ENCODE measurements around the gene MB21D2. TPM values are rescaled to one million over a fixed set of nuclear protein-coding genes. Genes with fewer than 3 reads are reported as not detected.

Gene MB21D2
- total and polyA plus RNA-seq, 7 donors: 1.2 to 7.8 (median 5.8) TPM

- WGBS, 2 donors: 22 to 63% methylated on average over 2 of the region's 2 CpGs
- TF ChIP-seq POLR2AphosphoS5 (IDR thresholded peaks at IDR 0.05): no peak
- TF ChIP-seq CTCF (IDR thresholded peaks at IDR 0.05): peak in 1 of 4 experiments; percentile 10
- DNase-seq: no peak
- intact Hi-C loops (cut with DNase I): no loop called here
- H3K4me1 ChIP-seq: peaks cover 0 to 32% (median 22%) of the 10 kb centered on the region in 4 donors
- no peaks in the 10 kb centered on the region for H3K27me3 ChIP-seq
- peak overlapping the region in 1 of 4 donors; percentile 16 for H3K27ac ChIP-seq
- H3K4me3 ChIP-seq: no peak overlapping the region
- H3K36me3 ChIP-seq: no peaks in the 10 kb centered on the region
- H3K9me3 ChIP-seq: no peaks in the 10 kb centered on the region
Observed at GRCh38 chr3:192825657-192826200, 91.9 kb downstream of the MB21D2 start.

- intact Hi-C loops (cut with DNase I): no loop called here
- WGBS, 2 donors: 73 to 88% methylated on average over 1 of the region's 1 CpG
- Histone ChIP-seq H3K36me3 (no peaks in the 10 kb centered on the region), H3K4me1 (peaks cover 0 to 27% (median 20%) of the 10 kb centered on the region in 4 donors), H3K9me3 (no peaks in the 10 kb centered on the region), H3K4me3 (no peak overlapping the region), H3K27me3 (no peaks in the 10 kb centered on the region), H3K27ac (peak overlapping the region in 1 of 4 donors; percentile 16)
- DNase-seq: no peak
- TF ChIP-seq EP300 (IDR thresholded peaks at IDR 0.05) (no peak), POLR2AphosphoS5 (IDR thresholded peaks at IDR 0.05) (no peak), CTCF (IDR thresholded peaks at IDR 0.05) (no peak), POLR2A (IDR thresholded peaks at IDR 0.05) (no peak)
Observed at GRCh38 chr3:192825216-192825615, 92.4 kb downstream of the MB21D2 start.

- no peak overlapping the region for H3K4me3 ChIP-seq
- H3K27ac ChIP-seq: no peak overlapping the region
- intact Hi-C loops (cut with DNase I): no loop called here
- H3K4me1 ChIP-seq: peaks cover 0 to 29% (median 19%) of the 10 kb centered on the region in 4 donors
- H3K36me3 ChIP-seq: no peaks in the 10 kb centered on the region
- H3K27me3 ChIP-seq: no peaks in the 10 kb centered on the region
- H3K9me3 ChIP-seq: no peaks in the 10 kb centered on the region
- DNase-seq: no peak
- 88 to 95% methylated on average over 2 of the region's 2 CpGs for WGBS, 2 donors
- TF ChIP-seq EP300 (IDR thresholded peaks at IDR 0.05): no peak
- TF ChIP-seq POLR2AphosphoS5 (IDR thresholded peaks at IDR 0.05): no peak
- TF ChIP-seq POLR2A (IDR thresholded peaks at IDR 0.05): no peak
- no peak for TF ChIP-seq CTCF (IDR thresholded peaks at IDR 0.05)
Observed at GRCh38 chr3:192824313-192824712, 93.3 kb downstream of the MB21D2 start.

GRCh38 chr3:192821161-192821560 is 96.5 kb downstream of the MB21D2 start:
- intact Hi-C loops (cut with DNase I): no loop called here

More at GRCh38 chr3:192821161-192821560, 96.5 kb downstream of the MB21D2 start:
- DNase-seq: no peak
- H3K27ac ChIP-seq: no peak overlapping the region
- no peaks in the 10 kb centered on the region for H3K36me3 ChIP-seq
- no peaks in the 10 kb centered on the region for H3K27me3 ChIP-seq
- TF ChIP-seq CTCF (IDR thresholded peaks at IDR 0.05) (no peak), EP300 (IDR thresholded peaks at IDR 0.05) (no peak), POLR2AphosphoS5 (IDR thresholded peaks at IDR 0.05) (no peak), POLR2A (IDR thresholded peaks at IDR 0.05) (no peak)
- no peaks in the 10 kb centered on the region for H3K9me3 ChIP-seq
- H3K4me1 ChIP-seq: peaks cover 0 to 37% (median 24%) of the 10 kb centered on the region in 4 donors
- 95 to 98% methylated on average over 2 of the region's 2 CpGs for WGBS, 2 donors
- H3K4me3 ChIP-seq: no peak overlapping the region
